Keratinocyte (primary cell): ENCODE measurements around the gene ADGRB2. TPM values are rescaled to one million over a fixed set of nuclear protein-coding genes. Genes with fewer than 3 reads are reported as not detected.
A peak's percentile ranks its signal among the peaks of the same experiment; 100 is the strongest.

Experiments
- DNase-seq: peaks from one replicate; pipeline ENCODE4 v3.0.0-alpha.2; 2011; ENCODE audit warnings: low read depth, missing footprints, low spot score
- FAIRE-seq: peaks from 2 replicates; lab custom pipeline; 2011; peaks lifted over from hg19 to GRCh38; lab: Jason Lieb, UNC
- H2AFZ ChIP-seq: 2 replicates; pipeline ENCODE4 v1.6.0; 2012; ENCODE audit warnings: low read length, control low read depth, inconsistent platforms; ENCODE audit not compliant: control insufficient read depth
- H3K27ac ChIP-seq: 2 replicates; pipeline ENCODE4 v1.5.1; 2011; ENCODE audit warnings: low read length; ENCODE audit not compliant: control insufficient read depth, insufficient read depth
- H3K27me3 ChIP-seq: 3 replicates; pipeline ENCODE4 v1.6.0; 2011; ENCODE audit warnings: low read length; ENCODE audit not compliant: control insufficient read depth, insufficient read depth; ENCODE audit errors: extremely low read depth
- H3K36me3 ChIP-seq, 2 experiments: 2 replicates in 1 of 2; 3 replicates in 1 of 2; pipeline ENCODE4 v1.5.1; 2011; ENCODE audit warnings: low read length in 2 of 2, mild to moderate bottlenecking in 1 of 2; ENCODE audit not compliant: control insufficient read depth in 2 of 2, insufficient read depth in 2 of 2; ENCODE audit errors: extremely low read depth in 1 of 2
- H3K4me1 ChIP-seq: 3 replicates; pipeline ENCODE4 v1.5.1; 2011; ENCODE audit warnings: low read length; ENCODE audit not compliant: control insufficient read depth, insufficient read depth; ENCODE audit errors: extremely low read depth
- H3K4me2 ChIP-seq: 3 replicates; pipeline ENCODE4 v1.6.0; 2011; ENCODE audit warnings: low read depth, low read length; ENCODE audit not compliant: control insufficient read depth, insufficient read depth; ENCODE audit errors: extremely low read depth
- H3K4me3 ChIP-seq, 3 experiments: fragments of 200-600 bp in 1 of 3; sonication (generic) in 1 of 3; 2 replicates in 2 of 3; 3 replicates in 1 of 3; pipeline ENCODE4 v1.5.1; 2011 to 2016; ENCODE audit warnings: low read length in 3 of 3, mild to moderate bottlenecking in 3 of 3, control low read depth in 2 of 3, inconsistent platforms in 1 of 3, low read depth in 1 of 3, mixed read lengths in 1 of 3, mixed run types in 1 of 3, moderate library complexity in 1 of 3; ENCODE audit not compliant: control insufficient read depth in 2 of 3, insufficient read depth in 2 of 3; ENCODE audit errors: extremely low read depth in 1 of 3
- H3K79me2 ChIP-seq: 2 replicates; pipeline ENCODE4 v1.6.0; 2012; ENCODE audit warnings: low read length; ENCODE audit not compliant: control insufficient read depth, insufficient read depth
- H3K9ac ChIP-seq: 3 replicates; pipeline ENCODE4 v1.6.0; 2011; ENCODE audit warnings: low read length; ENCODE audit not compliant: control insufficient read depth, insufficient read depth; ENCODE audit errors: extremely low read depth
- H3K9me1 ChIP-seq: 3 replicates; pipeline ENCODE4 v1.6.0; 2011; ENCODE audit warnings: low read length; ENCODE audit not compliant: control insufficient read depth, insufficient read depth; ENCODE audit errors: extremely low read depth
- H3K9me3 ChIP-seq: 2 replicates; pipeline ENCODE4 v1.5.1; 2012; ENCODE audit warnings: low read depth, low read length; ENCODE audit not compliant: control insufficient read depth
- H4K20me1 ChIP-seq: 3 replicates; pipeline ENCODE4 v1.6.0; 2011; ENCODE audit warnings: low read length; ENCODE audit not compliant: control insufficient read depth, insufficient read depth; ENCODE audit errors: extremely low read depth
- EZH2 ChIP-seq: IDR thresholded peaks from one replicate; pipeline ENCODE4 v1.6.1; 2012; ENCODE audit warnings: inconsistent platforms, mild to moderate bottlenecking, low read length, moderate library complexity
- dilution Hi-C: fragments of 300-500 bp; cut with MboI; formaldehyde crosslinking; loops from one replicate; pipeline ENCODE4 v1.7.0; 2020; ENCODE audit warnings: low sequenced_read_pairs; ENCODE audit not compliant: extremely low pct_ligation_motif_present
- polyA plus RNA-seq, 5 experiments: library from polyadenylated mRNA; depleted of rRNA in 3 of 5; stranded (reverse) in 3 of 5; stranded (forward) in 1 of 5; unstranded in 1 of 5; fragments of >200 nt; gene quantifications; 1 replicate in 1 of 5; 2 replicates in 3 of 5; 3 replicates in 1 of 5; pipeline versions ENCODE4 v1.2.1 to v1.2.3, GENCODE V29; 2011 to 2012; ENCODE audit warnings: missing spikeins in 2 of 5, low read depth in 1 of 5, low replicate concordance in 1 of 5
- TF ChIP-seq, protein P1 (sequence below), 3 experiments: IDR thresholded peaks in 1 of 3; conservative IDR thresholded peaks in 1 of 3; optimal IDR thresholded peaks in 1 of 3; 2 replicates in 2 of 3; 3 replicates in 1 of 3; pipeline versions ENCODE3 to v1.5.1; 2011; ENCODE audit warnings: low read length in 3 of 3, mild to moderate bottlenecking in 3 of 3, moderate library complexity in 2 of 3, control low read depth in 1 of 3, inconsistent platforms in 1 of 3; ENCODE audit not compliant: insufficient read depth in 2 of 3; ENCODE audit errors: extremely low read depth in 1 of 3

ADGRB2 gene
- polyA plus RNA-seq, 1 donor (not counting 4 experiments of a cell fraction or from before 2014, with no cell fraction given), result 0.68 TPM

DNA sequence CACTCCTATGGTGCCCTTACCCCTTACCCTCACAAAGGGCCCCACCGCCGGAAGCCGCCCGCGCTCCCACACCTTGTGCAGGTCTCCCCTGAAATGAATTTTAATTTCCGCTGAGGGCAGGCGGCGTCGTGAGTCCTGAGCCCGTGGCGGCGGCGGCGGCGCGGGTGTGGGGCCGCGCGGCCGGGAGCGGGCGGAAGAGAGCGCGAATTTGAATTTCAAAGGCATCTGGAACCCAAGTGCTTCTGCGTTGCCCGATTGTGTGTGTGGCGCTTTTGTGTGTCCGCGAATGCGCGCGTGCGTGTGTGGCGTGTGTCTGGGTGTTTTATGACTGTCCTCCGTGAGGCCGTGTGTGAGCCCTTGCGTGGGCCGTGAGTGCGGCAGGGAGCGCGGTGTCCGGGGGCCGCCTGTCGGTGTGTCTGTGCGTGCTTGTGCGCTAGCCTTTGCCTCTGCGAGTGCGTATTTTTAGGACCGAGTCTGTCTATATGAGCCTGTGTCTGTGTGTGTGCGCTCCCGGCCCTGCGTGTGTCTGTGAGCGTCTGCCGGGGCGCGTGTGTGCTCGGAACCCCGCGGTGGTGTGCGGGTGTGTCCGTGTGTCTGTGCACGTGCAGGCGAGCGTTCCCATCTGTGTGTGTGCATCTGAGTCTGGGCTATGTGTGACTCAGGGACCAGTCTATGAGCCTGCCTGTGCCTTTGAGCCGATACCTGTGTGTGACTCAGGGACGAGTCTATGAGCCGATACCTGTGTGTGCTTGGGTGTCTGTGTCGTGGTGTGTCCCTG, 7.9 kb upstream of the ADGRB2 start:
- Histone ChIP-seq H3K9me3 (no peaks in the 10 kb centered on the region), H2AFZ (peak overlapping the region; percentile 38), H4K20me1 (no peaks in the 10 kb centered on the region), H3K79me2 (no peaks in the 10 kb centered on the region), H3K27ac (no peak overlapping the region), H3K4me3 (peak overlapping the region; percentile 16 to 56 (median 19)), H3K9ac (peak overlapping the region; percentile 74), H3K4me2 (peak overlapping the region; percentile 80), H3K4me1 (peaks cover 8% of the 10 kb centered on the region), H3K27me3 (peaks cover 36% of the 10 kb centered on the region), H3K9me1 (no peaks in the 10 kb centered on the region), H3K36me3 (no peaks in the 10 kb centered on the region)
- dilution Hi-C loops, result no loop called here
- TF ChIP-seq EZH2, result peak; percentile 54
- TF ChIP-seq, protein P1, sequence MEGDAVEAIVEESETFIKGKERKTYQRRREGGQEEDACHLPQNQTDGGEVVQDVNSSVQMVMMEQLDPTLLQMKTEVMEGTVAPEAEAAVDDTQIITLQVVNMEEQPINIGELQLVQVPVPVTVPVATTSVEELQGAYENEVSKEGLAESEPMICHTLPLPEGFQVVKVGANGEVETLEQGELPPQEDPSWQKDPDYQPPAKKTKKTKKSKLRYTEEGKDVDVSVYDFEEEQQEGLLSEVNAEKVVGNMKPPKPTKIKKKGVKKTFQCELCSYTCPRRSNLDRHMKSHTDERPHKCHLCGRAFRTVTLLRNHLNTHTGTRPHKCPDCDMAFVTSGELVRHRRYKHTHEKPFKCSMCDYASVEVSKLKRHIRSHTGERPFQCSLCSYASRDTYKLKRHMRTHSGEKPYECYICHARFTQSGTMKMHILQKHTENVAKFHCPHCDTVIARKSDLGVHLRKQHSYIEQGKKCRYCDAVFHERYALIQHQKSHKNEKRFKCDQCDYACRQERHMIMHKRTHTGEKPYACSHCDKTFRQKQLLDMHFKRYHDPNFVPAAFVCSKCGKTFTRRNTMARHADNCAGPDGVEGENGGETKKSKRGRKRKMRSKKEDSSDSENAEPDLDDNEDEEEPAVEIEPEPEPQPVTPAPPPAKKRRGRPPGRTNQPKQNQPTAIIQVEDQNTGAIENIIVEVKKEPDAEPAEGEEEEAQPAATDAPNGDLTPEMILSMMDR (optimal IDR thresholded peaks at IDR 0.05 in 1 of 3, IDR thresholded peaks at IDR 0.05 in 1 of 3, conservative IDR thresholded peaks at IDR 0.05 in 1 of 3; ENCODE audit: extremely low read depth in 1 of 3, insufficient read depth in 2 of 3, low read length in 3 of 3), result peak; percentile 8 to 15 (median 12)
- FAIRE-seq (peak; percentile 92), DNase-seq (peak; percentile 88)

DNA sequence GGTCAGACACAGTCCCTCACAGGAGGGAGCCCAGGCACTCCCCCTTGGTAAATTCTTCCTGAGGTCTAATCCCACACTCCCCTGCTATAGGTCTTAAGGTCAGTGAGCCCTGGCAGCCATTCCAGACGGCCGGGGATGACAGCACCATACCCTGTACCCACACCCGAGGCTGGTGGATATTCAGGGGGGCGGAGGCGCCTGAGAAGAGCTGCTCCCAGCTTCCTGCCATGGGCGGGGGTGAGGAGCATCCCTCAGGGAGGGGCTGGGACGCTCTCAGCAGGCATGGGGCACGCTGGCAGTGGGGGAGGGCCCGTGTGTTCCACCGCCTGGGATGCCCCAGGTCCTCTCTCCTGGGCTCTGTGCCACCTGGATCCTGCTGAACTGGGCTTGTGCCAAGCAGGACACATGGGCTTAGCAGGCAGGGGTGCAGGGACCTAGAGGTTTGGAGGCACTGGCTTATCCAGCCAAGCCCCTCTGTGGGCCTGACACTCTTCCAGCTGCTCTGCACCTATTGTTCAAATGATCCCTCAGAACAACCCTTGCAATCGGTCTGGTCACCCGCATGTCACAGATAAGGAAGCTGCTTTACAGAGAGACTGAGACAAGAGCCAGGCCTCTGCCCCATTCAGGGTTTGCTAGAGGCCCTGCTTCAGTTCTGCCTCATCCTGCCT, 5.7 kb upstream of the ADGRB2 start:
- Histone ChIP-seq H3K4me1 (peaks cover 4% of the 10 kb centered on the region), H3K4me3 (no peak overlapping the region), H3K9ac (no peak overlapping the region), H3K4me2 (no peak overlapping the region), H4K20me1 (no peaks in the 10 kb centered on the region), H3K36me3 (no peaks in the 10 kb centered on the region), H3K9me1 (no peaks in the 10 kb centered on the region), H3K79me2 (no peaks in the 10 kb centered on the region), H3K27ac (no peak overlapping the region), H3K27me3 (peaks cover 36% of the 10 kb centered on the region), H2AFZ (no peak overlapping the region), H3K9me3 (no peaks in the 10 kb centered on the region)
- TF ChIP-seq EZH2, result no peak
- TF ChIP-seq, protein P1 (optimal IDR thresholded peaks at IDR 0.05 in 1 of 3, IDR thresholded peaks at IDR 0.05 in 1 of 3, conservative IDR thresholded peaks at IDR 0.05 in 1 of 3; ENCODE audit: extremely low read depth in 1 of 3, insufficient read depth in 2 of 3, low read length in 3 of 3), result no peak
- dilution Hi-C loops, result no loop called here
- FAIRE-seq, result no peak
- no peak for DNase-seq
